Hematopoietic multipotent progenitor cell treated with erythropoietin and hydrocortisone succinate and interleukin-3 and kit ligand, for 15 days (in vitro differentiated cells): ENCODE results near the gene FRMD3.
"Not testable (repeated sequence)": the region's sequence is repeated elsewhere in the genome, so short reads cannot be mapped to it uniquely, and the experiment has no call there.

Experiments used
- DNase-seq: peaks from one replicate; pipeline ENCODE4 v3.0.0-alpha.2; 2015; ENCODE audit warnings: low spot score

Gene FRMD3

DNA sequence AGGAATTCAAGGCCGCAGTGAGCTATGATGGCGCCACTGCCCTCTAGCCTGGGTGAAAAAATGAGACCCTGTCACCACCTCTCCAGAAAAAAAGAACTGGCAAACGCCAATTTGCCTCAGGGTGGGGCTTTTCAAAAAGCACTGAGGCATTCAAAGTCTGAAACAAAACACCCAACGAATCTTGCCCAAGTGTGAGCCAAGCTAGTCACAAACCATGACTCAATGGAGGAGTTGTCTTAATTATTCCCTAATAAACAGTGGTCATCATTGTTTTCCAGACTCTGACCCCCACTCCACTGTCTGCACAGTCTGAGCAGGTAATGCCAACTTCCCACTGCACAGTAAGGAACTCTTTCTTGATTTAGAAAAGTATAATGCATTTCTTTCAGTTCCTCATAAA is 16.8 kb downstream of the FRMD3 start:
- DNase-seq = no peak

DNA sequence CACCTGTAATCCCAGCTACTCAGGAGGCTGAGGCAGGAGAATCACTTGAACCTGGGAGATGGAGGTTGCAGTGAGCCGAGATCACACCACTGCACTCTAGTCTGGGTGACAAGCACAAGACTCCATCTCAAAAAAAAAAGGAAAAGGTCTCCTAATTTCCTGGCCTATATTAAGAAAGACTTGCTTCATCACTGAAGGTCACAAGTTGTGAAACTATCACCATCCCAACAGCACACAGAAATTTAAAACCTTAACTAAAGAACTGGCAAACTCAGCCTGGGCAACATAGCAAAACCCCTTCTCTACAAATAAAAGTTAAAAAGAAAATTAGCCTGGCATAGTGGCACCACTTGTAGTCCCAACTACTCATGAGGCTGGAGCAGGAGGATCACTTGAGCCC is 17.2 kb downstream of the FRMD3 start:
- DNase-seq = no peak

DNA sequence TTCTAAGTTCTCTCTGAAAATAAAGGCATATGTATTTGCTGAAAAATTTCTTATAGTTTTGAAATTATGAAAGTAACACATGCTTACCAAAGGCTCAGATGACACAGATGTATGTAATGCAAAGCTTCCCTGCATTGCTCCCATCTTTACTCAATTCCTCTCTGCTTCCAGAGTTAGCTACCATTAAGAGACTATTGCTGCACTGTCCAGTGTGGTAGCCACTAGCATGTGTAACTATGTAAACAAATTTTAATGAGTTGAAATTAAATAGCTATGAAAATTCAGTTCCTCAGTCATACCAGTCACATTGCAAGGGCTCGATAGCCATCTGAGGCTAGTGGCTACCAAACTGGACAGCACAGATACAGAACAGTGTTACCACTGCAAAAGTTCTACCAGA is 17.9 kb downstream of the FRMD3 start:
- no peak for DNase-seq

DNA sequence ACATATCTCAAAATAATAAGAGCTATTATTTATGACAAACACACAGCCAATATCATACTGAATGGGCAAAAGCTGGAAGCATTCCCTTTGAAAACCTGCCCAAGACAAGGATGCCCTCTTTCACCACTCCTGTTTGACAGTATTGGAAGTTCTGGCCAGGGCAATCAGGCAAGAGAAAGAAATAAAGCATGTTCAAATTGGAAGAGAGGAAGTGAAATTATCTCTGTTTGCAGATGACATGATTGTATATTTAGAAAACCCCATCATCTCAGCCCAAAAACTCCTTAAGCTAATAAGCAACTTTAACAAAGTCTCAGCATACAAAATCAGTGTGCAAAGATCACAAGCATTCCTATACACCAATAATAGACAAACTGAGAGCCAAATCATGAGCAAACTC is 20.2 kb downstream of the FRMD3 start:
- not testable (repeated sequence) for DNase-seq

DNA sequence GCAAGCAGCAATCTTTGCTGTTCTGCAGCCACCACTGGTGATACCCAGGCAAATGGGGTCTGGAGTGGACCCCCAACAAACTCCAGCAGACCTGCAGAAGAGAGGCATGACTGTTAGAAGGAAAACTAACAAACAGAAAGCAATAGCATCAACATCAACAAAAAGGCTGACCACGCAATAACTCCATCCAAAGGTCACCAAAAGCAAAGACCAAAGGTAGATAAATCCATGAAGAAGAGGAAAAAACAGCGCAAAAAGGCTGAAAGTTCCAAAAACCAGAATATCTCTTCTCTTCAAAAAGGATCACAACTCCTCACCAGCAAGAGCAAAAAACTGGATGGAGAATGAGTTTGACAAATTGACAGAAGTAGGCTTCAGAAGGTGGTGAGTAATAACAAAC is 23.4 kb downstream of the FRMD3 start:
- no peak for DNase-seq

DNA sequence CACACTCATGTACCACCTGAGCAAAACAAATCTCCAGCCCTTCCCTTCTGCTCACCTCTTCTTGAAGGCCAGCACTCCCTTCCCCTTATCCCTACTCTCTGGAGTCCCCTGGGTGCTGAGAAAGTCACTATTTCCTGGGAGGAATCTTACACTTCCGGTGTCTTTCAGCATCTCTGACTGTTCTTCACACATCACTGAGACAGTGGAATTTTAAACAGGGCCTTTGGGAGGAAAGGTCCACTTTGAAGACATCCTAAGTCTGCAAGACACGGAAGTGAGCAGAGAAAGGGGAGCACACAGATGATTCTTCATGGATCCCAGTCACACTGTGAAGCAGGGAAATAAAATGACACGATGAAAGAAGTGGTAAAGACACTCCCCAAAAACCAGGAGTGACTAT is 25.6 kb downstream of the FRMD3 start:
- no peak for DNase-seq

DNA sequence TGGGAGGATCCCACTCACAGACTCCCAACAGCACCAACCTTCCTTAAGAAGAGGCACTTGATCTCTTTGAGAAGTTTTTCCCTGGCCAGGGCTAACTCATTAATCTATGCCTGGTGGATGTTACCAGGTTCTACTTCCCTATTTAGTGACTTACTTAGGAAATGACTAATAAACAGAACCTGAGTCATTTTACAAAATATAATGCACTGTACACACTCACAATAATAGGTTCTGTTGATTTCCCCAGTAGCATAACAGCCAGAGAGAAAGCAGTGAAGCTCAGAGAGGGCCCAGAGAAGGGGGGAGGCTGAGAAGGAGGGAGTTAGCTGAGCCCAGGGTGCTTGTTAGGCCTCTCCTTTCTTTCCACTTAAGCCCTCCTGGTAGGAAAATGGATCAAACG is 27.1 kb downstream of the FRMD3 start:
- no peak for DNase-seq

DNA sequence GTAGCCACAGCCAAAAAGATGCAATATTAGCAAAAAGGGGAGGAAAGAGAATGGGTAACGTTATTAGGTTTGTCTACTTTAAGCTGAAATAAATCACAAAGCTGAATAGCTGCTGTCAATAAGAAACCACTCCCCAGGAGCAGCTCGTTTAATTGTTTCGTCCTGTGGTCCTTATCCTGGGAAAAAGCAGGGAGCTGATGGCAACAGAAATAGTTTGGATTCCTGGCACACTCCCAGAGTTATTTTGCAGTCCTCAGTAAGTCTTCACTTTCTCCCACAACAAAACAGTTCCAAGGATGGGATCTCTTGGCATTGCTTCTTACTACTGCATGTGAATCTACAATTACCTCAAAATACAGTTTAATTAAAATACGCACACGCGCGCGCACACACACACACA is 28.8 kb downstream of the FRMD3 start:
- no peak for DNase-seq

DNA sequence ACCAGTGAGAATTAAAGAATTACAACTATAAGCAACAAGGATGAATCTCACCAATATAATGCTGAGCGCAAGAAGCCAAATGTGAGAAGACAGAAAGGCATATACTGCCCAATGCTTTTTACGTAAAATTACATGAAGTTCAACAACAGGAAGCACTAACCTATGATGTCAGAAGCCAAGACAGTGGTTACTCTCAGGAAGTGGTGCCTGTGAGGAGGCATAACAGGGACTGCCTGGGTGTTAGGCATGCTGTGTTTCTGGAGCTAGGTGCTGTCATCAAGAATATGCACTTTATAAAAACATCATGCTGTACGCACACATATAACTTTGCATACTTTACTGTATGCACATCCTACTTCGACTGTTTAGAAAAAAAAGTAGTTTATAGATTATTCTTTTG is 30.1 kb downstream of the FRMD3 start:
- no peak for DNase-seq

DNA sequence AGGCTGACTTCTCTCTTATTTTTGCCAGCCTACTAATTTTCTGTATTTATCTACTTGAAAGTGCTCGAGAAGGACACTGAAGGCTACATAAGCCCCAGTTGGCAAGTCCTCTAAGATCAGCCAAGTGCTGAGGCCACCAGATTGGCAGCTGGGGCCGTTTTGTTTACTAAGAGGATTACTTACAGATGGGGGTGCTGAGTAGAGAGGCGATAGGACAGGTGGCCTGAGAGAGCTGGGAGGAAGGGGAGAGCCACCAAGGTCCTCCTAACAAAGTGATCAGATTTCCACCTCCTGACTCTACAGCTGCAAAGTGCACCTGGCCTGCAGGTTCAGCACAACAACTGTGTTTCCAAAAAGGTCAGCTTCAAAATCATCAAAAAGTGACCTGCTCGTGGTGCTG is 32.9 kb downstream of the FRMD3 start:
- no peak for DNase-seq

DNA sequence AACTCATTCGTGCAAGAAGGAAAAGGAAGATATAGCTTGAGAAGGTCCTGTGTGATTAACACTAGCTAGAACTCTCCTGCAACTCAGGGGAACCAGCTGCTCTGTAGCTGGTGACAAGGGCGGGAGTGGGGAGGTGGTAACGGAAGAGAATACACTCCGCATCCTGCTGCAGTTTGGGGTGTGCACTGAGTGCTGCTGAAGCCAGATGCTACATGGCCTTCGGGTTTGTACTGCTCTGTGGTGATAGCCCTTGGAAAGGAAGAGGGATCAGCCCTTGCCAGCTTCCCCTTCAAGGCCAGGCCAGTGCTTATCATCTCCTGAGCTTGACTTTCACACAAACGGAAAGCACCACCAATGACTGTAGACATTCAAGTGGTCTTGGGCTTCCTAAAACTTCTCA is 34.3 kb downstream of the FRMD3 start:
- DNase-seq = no peak

DNA sequence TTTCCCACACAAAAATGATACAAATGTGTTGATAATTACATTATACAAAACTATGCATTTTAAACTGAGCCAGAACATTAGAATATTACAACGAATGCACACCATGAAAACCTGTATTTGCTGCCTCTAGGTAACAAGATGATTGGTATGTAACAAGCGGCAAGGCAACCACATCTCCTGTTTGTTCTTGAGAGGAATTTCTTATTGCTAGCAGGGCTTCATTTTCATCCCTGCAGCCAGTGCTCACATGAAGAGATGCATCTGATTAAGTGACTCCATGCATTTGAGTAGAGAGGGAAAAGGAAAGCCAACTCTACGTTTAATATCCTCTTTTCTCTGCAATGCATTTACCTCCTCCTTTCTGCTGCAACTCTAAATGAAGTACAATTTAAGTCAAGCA is 36.6 kb downstream of the FRMD3 start:
- no peak for DNase-seq

DNA sequence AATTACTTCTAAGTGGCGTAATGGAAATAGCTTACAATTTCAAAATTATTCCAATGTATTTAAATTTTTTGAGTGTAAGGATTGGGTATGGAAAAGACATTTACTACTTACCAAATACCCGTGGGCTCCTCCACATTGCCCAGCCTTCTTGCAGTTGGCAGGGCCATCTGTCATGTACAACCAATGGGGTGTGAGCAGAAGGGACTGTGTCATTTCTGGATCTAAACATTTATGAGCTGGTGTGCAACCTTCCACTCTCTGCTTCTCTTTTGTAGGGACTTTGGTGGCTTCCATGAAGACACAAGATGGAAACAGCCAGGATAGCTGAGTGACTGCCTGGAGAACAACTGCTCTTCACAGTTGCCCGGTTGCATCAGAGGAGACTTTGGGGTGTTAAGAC is 40.8 kb downstream of the FRMD3 start:
- no peak for DNase-seq

DNA sequence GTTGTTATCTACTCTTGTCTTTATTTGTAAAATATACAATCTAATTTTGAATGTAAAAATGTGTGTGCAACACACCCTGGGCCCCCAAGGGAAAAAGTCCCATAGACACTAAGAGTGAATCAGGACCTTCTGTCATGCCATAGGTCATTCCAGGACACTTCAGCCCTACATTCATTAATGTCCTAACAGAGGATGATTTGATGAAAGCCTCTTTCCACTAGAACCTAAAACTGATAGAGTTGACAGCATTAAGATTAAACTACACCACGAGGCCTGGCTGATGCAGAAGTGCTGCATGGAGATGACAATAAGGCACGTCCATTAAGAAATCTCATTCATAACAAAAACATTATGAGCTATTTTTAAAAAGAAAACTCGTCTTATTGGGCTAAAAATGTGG is 46.2 kb downstream of the FRMD3 start:
- no peak for DNase-seq

DNA sequence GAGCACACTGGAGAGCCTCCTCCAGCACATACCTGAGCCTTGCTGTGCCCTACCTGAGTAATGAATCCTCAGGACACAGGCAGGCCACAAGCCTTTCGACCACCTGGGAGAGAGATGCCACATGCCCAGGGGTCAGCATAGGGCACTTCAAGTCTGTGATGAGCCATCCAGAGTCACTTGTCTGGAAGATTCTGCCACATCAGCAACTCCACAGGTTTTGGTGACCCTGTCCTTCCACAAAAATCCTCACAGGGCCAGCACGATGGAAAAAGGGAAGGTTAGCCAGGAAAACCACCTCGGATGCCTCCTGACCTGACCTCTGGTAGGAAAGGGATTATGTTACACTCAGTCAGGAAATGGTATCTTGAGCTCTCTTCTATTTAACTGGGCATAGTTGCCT is 46.8 kb downstream of the FRMD3 start:
- DNase-seq = no peak

DNA sequence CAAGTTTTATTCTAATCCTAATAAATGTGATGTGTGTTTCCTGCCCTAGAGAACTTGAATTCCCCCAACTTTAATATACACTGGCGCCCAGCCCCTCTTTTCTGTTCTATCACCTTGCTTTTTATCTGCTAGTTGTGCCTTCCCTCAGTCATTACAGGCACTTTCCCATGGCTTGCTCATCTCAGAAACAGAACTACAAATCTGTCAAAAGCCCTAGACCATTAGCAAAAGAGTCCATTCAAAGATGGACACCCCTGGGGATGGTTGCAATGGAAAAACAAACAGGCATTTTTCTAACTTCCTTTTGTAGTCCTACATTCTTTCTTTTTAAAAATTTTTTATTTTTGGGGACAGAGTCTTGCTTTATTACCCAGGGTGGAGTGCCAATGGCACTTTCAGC is 48.2 kb downstream of the FRMD3 start:
- DNase-seq = no peak

DNA sequence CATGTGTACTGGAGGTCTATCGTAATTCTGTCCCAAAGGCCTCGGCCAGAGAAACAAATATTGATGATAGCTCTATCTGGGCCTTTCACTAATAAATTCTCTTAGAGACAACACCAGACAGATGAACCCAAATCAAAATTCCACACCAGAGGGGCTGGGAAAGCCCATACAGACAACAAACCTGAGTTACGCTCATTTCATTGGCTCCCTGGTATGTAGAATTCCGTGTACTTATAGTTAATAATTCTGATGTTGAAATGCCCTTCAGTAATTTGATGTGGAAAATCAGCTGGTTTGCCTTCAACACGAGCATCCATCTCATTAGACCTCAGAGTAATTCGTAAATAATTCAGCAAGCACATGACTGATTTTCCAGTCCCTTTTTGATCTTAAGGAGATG is 53.2 kb downstream of the FRMD3 start:
- DNase-seq = no peak

DNA sequence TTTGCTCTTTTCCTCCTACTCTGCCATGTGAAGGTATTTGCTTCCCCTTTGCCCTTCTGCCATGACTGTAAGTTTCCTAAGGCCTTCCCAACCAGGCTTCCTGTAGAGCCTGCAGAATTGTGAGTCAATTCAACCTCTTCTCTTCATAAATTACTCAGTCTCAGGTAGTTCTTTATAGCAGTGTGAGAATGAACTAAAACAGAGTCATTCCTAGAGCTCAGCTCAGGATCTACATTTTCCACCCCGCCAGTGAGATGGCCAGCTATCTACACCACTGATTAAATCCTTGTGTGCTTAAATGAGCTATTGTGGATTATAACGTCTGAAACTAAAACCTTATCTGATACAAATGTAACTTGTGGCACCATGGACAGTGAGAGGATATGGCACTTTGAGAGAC is 55.0 kb downstream of the FRMD3 start:
- no peak for DNase-seq

DNA sequence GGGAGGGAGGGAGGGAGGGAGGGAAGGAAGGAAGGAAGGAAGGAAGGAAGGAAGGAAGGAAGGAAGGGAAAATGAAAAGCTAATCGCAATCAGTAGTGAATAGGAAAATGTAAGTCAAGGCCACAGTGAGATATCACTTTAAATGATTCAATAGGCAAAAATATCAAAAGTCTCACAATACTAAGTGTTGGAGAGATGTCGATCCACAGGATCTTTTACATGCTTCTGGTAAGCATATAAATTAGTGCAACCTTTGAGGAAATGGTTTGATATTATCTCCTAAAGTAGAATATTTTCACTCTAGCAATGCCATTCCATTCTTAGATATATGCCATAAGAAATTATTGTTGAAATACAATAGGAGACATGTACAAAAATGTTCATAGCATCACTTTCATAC is 58.4 kb downstream of the FRMD3 start:
- DNase-seq = no peak

DNA sequence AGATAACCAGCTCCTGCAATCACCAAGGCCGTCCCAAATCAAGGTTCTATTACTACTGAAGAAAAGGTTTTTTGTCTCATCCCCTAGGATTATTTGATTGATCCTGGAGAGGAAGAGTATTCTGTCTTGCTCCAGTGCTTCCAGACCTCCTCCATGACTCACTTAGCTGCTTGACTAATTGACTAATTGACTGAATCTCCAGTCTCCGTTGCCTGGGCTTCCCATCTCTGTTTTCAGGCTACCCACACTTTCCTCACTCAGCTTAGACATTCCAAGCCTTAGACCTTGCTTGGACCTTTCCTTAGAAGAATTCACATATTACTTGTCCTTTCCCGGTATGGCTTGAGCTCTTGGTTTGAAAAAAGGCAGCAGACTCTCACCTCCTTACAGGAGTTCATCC is 60.6 kb downstream of the FRMD3 start:
- no peak for DNase-seq

DNA sequence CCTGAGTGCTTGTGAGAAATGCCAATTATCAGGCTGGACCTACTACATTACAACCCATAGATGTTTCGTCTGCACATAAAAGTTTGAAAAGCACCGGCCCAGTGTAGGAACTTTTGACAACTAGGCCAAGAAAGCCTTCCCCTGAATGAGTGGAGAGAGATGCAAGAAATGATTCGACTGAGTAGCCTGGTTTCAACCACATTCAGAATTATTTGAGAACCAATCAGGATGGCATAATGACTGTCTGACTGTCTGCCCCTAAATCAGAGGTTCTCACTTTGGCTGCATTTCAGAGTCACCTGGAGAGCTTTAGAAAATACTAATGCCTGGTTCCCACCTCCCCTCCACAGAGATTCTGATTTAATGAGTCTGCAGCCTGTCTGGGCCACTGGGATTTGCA is 61.1 kb downstream of the FRMD3 start:
- DNase-seq = no peak

DNA sequence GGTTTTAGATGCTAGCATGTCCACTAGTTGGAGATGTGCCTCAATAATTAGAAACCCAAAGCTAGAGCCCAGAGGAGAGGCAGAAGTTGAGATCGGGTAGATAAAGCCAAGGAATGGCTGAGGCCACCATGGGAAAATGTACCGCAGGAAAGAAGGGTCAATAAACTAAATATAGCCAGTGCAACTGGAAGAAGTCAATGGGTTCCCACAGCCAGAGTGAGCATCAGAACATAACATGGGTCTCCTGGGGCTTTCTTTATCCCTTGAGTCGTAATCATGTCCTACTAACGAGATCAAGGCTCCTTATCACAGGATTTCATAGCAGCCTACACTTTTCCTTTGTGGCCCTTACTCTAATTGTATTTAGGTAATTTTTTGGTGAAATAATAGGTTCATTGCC is 61.7 kb downstream of the FRMD3 start:
- no peak for DNase-seq

DNA sequence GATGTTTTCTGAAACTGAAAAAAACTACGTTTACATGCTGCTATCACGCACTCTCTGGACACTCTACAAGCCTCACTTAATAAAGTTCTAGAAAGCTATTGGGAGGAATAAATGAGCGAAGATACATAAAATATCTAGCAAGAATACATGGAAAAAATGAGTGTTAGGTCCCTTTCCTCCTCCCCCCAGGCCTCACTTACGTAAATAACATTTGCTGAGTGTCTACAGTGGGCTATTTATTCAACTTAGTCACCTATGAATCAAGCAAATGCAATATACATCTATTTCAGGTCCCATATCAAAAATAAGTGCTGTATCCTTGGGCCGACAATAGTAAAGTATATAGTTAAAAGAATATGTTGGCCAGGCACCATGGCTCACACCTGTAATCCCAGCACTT is 62.5 kb downstream of the FRMD3 start:
- DNase-seq = no peak

DNA sequence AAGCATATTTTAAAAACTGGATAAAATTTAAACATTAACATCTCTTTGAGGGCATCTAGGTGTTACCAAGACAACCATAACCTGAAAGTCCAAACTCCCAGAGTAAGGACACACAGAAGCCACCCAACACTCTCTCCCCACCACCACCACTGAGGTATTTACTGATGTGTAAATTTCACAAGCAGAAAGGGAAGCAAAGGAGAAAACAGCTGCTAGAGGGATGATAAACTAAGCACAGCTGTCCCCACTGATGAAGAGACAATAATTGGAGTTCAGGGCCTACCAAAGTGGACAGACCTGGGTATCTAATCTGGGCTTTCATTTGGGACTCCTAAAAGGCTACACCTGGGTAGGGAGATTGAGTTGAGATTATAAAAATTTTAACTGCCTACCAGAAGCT is 63.6 kb downstream of the FRMD3 start:
- no peak for DNase-seq

DNA sequence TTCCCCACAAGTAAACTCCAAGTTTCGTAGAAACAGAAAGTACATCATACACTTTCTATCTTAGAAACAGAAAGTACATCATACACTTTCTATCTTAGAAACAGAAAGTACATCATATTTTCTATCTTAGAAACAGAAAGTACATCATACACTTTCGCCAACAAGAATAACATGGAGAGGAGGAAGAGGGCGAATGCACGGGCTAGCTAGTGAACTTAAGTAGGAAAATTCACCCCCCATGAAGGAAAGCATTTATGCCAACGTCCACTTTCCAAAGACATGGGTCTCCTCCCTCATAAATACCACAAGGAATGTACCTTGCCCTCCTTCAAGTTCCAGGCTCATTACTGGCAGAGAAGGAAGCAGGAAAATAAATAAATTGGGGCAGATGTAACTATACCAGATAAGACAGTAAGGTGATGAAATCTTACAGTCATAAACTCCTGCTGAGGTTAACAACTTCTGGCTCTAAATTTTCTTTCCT is 64.7 kb downstream of the FRMD3 start:
- no peak for DNase-seq
